ENCODE measurements around the gene MRPL57.

DNA sequence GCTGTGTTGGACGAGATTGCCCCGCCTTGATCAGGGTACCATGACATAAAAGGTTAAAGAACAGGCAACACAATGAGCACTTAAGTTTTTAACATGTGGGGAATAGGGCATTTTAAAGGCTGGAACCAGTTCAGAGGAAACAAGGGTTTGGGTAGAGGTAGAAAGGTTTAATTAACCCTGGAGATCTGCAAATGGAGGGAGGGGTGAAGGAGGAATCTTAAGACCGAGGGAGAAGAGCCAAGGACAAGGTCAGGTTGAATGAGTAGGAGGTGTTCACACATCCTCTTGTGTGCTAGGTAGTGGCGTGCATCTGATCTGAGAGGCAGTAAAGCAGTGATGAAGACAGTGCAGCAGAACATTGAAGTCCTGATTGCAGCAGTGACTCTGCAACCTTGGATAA is 28.6 kb upstream of the MRPL57 start:
- TF ChIP-seq POLR2A (IDR thresholded peaks at IDR 0.05; ENCODE audit: borderline replicate concordance, extremely low read depth, insufficient read depth, insufficient read length) (no peak), EZH2 (IDR thresholded peaks at IDR 0.05) (no peak), EGR1 (IDR thresholded peaks at IDR 0.05; ENCODE audit: low read depth) (no peak), POLR2AphosphoS5 (IDR thresholded peaks at IDR 0.05; ENCODE audit: low read depth, low read length) (no peak; the same call in 1 of the 2 replicates), RAD21 (IDR thresholded peaks at IDR 0.05; ENCODE audit: low read depth) (no peak), CEBPB (IDR thresholded peaks at IDR 0.05; ENCODE audit: low read depth) (no peak), SP1 (IDR thresholded peaks at IDR 0.05; ENCODE audit: low read depth) (no peak), ZNF274 (IDR thresholded peaks at IDR 0.05; ENCODE audit: low read depth, low read length) (no peak)
- TF ChIP-seq, protein P1, sequence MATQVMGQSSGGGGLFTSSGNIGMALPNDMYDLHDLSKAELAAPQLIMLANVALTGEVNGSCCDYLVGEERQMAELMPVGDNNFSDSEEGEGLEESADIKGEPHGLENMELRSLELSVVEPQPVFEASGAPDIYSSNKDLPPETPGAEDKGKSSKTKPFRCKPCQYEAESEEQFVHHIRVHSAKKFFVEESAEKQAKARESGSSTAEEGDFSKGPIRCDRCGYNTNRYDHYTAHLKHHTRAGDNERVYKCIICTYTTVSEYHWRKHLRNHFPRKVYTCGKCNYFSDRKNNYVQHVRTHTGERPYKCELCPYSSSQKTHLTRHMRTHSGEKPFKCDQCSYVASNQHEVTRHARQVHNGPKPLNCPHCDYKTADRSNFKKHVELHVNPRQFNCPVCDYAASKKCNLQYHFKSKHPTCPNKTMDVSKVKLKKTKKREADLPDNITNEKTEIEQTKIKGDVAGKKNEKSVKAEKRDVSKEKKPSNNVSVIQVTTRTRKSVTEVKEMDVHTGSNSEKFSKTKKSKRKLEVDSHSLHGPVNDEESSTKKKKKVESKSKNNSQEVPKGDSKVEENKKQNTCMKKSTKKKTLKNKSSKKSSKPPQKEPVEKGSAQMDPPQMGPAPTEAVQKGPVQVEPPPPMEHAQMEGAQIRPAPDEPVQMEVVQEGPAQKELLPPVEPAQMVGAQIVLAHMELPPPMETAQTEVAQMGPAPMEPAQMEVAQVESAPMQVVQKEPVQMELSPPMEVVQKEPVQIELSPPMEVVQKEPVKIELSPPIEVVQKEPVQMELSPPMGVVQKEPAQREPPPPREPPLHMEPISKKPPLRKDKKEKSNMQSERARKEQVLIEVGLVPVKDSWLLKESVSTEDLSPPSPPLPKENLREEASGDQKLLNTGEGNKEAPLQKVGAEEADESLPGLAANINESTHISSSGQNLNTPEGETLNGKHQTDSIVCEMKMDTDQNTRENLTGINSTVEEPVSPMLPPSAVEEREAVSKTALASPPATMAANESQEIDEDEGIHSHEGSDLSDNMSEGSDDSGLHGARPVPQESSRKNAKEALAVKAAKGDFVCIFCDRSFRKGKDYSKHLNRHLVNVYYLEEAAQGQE (IDR thresholded peaks at IDR 0.05; ENCODE audit: low read depth): no peak
- TF ChIP-seq, protein P2, sequence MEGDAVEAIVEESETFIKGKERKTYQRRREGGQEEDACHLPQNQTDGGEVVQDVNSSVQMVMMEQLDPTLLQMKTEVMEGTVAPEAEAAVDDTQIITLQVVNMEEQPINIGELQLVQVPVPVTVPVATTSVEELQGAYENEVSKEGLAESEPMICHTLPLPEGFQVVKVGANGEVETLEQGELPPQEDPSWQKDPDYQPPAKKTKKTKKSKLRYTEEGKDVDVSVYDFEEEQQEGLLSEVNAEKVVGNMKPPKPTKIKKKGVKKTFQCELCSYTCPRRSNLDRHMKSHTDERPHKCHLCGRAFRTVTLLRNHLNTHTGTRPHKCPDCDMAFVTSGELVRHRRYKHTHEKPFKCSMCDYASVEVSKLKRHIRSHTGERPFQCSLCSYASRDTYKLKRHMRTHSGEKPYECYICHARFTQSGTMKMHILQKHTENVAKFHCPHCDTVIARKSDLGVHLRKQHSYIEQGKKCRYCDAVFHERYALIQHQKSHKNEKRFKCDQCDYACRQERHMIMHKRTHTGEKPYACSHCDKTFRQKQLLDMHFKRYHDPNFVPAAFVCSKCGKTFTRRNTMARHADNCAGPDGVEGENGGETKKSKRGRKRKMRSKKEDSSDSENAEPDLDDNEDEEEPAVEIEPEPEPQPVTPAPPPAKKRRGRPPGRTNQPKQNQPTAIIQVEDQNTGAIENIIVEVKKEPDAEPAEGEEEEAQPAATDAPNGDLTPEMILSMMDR (IDR thresholded peaks at IDR 0.05 in 2 of 3, conservative IDR thresholded peaks at IDR 0.05 in 1 of 3; ENCODE audit: borderline replicate concordance in 1 of 3, insufficient read depth in 1 of 3, low read depth in 2 of 3, low read length in 2 of 3): no peak
- TF ChIP-seq, protein P3, sequence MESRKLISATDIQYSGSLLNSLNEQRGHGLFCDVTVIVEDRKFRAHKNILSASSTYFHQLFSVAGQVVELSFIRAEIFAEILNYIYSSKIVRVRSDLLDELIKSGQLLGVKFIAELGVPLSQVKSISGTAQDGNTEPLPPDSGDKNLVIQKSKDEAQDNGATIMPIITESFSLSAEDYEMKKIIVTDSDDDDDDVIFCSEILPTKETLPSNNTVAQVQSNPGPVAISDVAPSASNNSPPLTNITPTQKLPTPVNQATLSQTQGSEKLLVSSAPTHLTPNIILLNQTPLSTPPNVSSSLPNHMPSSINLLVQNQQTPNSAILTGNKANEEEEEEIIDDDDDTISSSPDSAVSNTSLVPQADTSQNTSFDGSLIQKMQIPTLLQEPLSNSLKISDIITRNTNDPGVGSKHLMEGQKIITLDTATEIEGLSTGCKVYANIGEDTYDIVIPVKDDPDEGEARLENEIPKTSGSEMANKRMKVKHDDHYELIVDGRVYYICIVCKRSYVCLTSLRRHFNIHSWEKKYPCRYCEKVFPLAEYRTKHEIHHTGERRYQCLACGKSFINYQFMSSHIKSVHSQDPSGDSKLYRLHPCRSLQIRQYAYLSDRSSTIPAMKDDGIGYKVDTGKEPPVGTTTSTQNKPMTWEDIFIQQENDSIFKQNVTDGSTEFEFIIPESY (IDR thresholded peaks at IDR 0.05; ENCODE audit: extremely low read depth, insufficient replicate concordance, low read length): no peak
